ENCODE measurements around the gene PEAR1. TPM values are rescaled to one million over a fixed set of nuclear protein-coding genes. Genes with fewer than 3 reads are reported as not detected.

PEAR1 gene
- total RNA-seq, 1 experiment from 2014 or later: 10.8 TPM

DNA sequence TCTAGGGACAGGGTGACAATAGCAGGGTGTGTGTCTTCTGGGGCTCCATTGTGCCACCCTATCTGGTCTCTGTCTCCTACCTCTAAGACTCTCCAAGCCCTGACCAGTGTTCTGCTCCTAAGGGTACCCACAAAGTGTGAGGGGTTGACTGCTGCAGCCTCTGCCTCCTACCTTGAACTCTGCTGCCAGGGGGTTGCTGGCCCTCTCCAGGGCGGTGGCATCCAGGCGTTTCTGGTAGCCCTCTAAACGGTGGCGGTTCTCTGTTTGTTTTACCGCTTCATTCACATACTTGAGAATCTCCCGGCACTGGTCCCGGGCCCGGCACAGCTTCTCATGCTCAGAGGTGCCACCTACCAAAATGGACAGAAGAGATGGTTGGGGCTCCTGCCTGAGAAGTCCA is 51.3 kb downstream of the PEAR1 start:
- H3K27me3 ChIP-seq (ENCODE audit: insufficient read depth, low read length): no peaks in the 10 kb centered on the region
- H3K4me1 ChIP-seq (ENCODE audit: control insufficient read depth in 1 of 2, insufficient read depth in 2 of 2, low read length in 2 of 2): peaks cover 0 to 7% of the 10 kb centered on the region in 2 experiments; a peak in 1 of 4 replicates
- intact Hi-C loops (cut with micrococcal nuclease): no loop called here
- no peaks in the 10 kb centered on the region for H4K20me1 ChIP-seq (ENCODE audit: insufficient read depth)
- ATAC-seq (no peak), DNase-seq (ENCODE audit: low read depth, low spot score) (no peak)
- H3K9me3 ChIP-seq (ENCODE audit: control insufficient read depth in 1 of 2, insufficient read depth in 1 of 2, low read depth in 1 of 2, low read length in 2 of 2): no peaks in the 10 kb centered on the region
- H3K79me2 ChIP-seq (ENCODE audit: insufficient read depth, low read length): no peaks in the 10 kb centered on the region
- BruUV-seq (replicated peaks): no TSS peak
- TF ChIP-seq RAD21 (IDR thresholded peaks at IDR 0.05; ENCODE audit: low read depth) (no peak), ZNF274 (IDR thresholded peaks at IDR 0.05; ENCODE audit: low read depth, low read length) (no peak), SIN3A (IDR thresholded peaks at IDR 0.05; ENCODE audit: low read depth) (no peak), ZFX (IDR thresholded peaks at IDR 0.05) (no peak), POLR2AphosphoS5 (IDR thresholded peaks at IDR 0.05; ENCODE audit: low read depth, low read length) (no peak), JUND (IDR thresholded peaks at IDR 0.05) (no peak), ELF1 (IDR thresholded peaks at IDR 0.05; ENCODE audit: borderline replicate concordance, low read depth) (no peak), EZH2phosphoT487 (IDR thresholded peaks at IDR 0.05; ENCODE audit: borderline replicate concordance) (no peak), POLR2A (IDR thresholded peaks at IDR 0.05; ENCODE audit: borderline replicate concordance, extremely low read depth, insufficient read depth, insufficient read length) (no peak), CEBPB (IDR thresholded peaks at IDR 0.05; ENCODE audit: low read depth) (no peak), YY1 (IDR thresholded peaks at IDR 0.05; ENCODE audit: extremely low read depth, insufficient replicate concordance, low read depth, low read length) (no peak), EZH2 (IDR thresholded peaks at IDR 0.05) (no peak), SP1 (IDR thresholded peaks at IDR 0.05; ENCODE audit: low read depth) (no peak), FOSL1 (IDR thresholded peaks at IDR 0.05; ENCODE audit: low read depth) (no peak), CBX3 (IDR thresholded peaks at IDR 0.05; ENCODE audit: low read depth) (no peak), SRF (IDR thresholded peaks at IDR 0.05; ENCODE audit: low read depth) (no peak)
- TF ChIP-seq, protein P1, sequence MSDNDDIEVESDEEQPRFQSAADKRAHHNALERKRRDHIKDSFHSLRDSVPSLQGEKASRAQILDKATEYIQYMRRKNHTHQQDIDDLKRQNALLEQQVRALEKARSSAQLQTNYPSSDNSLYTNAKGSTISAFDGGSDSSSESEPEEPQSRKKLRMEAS (IDR thresholded peaks at IDR 0.05): no peak
- TF ChIP-seq, protein P2, sequence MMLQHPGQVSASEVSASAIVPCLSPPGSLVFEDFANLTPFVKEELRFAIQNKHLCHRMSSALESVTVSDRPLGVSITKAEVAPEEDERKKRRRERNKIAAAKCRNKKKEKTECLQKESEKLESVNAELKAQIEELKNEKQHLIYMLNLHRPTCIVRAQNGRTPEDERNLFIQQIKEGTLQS (IDR thresholded peaks at IDR 0.05): no peak
- TF ChIP-seq, protein P3, sequence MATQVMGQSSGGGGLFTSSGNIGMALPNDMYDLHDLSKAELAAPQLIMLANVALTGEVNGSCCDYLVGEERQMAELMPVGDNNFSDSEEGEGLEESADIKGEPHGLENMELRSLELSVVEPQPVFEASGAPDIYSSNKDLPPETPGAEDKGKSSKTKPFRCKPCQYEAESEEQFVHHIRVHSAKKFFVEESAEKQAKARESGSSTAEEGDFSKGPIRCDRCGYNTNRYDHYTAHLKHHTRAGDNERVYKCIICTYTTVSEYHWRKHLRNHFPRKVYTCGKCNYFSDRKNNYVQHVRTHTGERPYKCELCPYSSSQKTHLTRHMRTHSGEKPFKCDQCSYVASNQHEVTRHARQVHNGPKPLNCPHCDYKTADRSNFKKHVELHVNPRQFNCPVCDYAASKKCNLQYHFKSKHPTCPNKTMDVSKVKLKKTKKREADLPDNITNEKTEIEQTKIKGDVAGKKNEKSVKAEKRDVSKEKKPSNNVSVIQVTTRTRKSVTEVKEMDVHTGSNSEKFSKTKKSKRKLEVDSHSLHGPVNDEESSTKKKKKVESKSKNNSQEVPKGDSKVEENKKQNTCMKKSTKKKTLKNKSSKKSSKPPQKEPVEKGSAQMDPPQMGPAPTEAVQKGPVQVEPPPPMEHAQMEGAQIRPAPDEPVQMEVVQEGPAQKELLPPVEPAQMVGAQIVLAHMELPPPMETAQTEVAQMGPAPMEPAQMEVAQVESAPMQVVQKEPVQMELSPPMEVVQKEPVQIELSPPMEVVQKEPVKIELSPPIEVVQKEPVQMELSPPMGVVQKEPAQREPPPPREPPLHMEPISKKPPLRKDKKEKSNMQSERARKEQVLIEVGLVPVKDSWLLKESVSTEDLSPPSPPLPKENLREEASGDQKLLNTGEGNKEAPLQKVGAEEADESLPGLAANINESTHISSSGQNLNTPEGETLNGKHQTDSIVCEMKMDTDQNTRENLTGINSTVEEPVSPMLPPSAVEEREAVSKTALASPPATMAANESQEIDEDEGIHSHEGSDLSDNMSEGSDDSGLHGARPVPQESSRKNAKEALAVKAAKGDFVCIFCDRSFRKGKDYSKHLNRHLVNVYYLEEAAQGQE (IDR thresholded peaks at IDR 0.05; ENCODE audit: low read depth): no peak
- TF ChIP-seq, protein P4, sequence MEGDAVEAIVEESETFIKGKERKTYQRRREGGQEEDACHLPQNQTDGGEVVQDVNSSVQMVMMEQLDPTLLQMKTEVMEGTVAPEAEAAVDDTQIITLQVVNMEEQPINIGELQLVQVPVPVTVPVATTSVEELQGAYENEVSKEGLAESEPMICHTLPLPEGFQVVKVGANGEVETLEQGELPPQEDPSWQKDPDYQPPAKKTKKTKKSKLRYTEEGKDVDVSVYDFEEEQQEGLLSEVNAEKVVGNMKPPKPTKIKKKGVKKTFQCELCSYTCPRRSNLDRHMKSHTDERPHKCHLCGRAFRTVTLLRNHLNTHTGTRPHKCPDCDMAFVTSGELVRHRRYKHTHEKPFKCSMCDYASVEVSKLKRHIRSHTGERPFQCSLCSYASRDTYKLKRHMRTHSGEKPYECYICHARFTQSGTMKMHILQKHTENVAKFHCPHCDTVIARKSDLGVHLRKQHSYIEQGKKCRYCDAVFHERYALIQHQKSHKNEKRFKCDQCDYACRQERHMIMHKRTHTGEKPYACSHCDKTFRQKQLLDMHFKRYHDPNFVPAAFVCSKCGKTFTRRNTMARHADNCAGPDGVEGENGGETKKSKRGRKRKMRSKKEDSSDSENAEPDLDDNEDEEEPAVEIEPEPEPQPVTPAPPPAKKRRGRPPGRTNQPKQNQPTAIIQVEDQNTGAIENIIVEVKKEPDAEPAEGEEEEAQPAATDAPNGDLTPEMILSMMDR (IDR thresholded peaks at IDR 0.05 in 2 of 3, conservative IDR thresholded peaks at IDR 0.05 in 1 of 3; ENCODE audit: borderline replicate concordance in 1 of 3, insufficient read depth in 1 of 3, low read depth in 2 of 3, low read length in 2 of 3): no peak
- POLR2A ChIA-PET: no interaction called here
- RAD21 ChIA-PET (ENCODE audit: low non-redundant PET in 1 of 2, low total read pairs in 2 of 2, uncharacterized antibody in 2 of 2, unreplicated experiment in 2 of 2): no interaction called here
- no peak overlapping the region for H3K9ac ChIP-seq (ENCODE audit: low read length)
- H3K27ac ChIP-seq (ENCODE audit: low read depth, low read length): no peak overlapping the region
- no peak overlapping the region for H2AFZ ChIP-seq (ENCODE audit: low read depth, low read length, poor library complexity, severe bottlenecking)
- CTCF ChIA-PET: no interaction called here
- H3K9me2 ChIP-seq (ENCODE audit: insufficient read depth): no peaks in the 10 kb centered on the region
- no peak overlapping the region for H3K4me2 ChIP-seq (ENCODE audit: low read length)
- H3K36me3 ChIP-seq (ENCODE audit: control insufficient read depth in 1 of 2, insufficient read depth in 2 of 2, low read length in 2 of 2): peaks cover 19 to 27% of the 10 kb centered on the region in 2 experiments; a peak in 3 of 4 replicates
- no peak overlapping the region for H3K4me3 ChIP-seq (replicated peaks in 1 of 2; ENCODE audit: low read depth in 1 of 2, low read length in 2 of 2)
